Smooth muscle cell (in vitro differentiated cells): ENCODE data around the gene MEGF11. TPM values are rescaled to one million over a fixed set of nuclear protein-coding genes. Genes with fewer than 3 reads are reported as not detected.

ENCODE experiments used
- DNase-seq: peaks from one replicate; lab custom pipeline; 2025; ENCODE audit not compliant: unreplicated experiment; lab: John Stamatoyannopoulos, UW
- H2AFZ ChIP-seq: fragments of 200-600 bp; sonication (generic); 2 replicates; pipeline ENCODE4 v1.6.0; 2016; ENCODE audit warnings: antibody characterized with exemption, low read depth, mild to moderate bottlenecking
- H3F3A ChIP-seq: fragments of 200-600 bp; sonication (generic); 2 replicates; pipeline ENCODE4 v1.6.0; 2017; ENCODE audit warnings: antibody characterized with exemption, low read depth
- H3K27ac ChIP-seq: fragments of 200-600 bp; sonication (generic); 2 replicates; pipeline ENCODE4 v1.5.1; 2016; ENCODE audit warnings: low read depth, mild to moderate bottlenecking
- H3K27me3 ChIP-seq: fragments of 200-600 bp; sonication (generic); 2 replicates; pipeline ENCODE4 v1.6.1; 2016; ENCODE audit warnings: low read depth, mild to moderate bottlenecking
- H3K36me3 ChIP-seq: fragments of 200-600 bp; sonication (generic); 2 replicates; pipeline ENCODE4 v1.5.1; 2016; ENCODE audit warnings: low read depth
- H3K4me1 ChIP-seq: fragments of 200-600 bp; sonication (generic); 2 replicates; pipeline ENCODE4 v1.5.1; 2016; ENCODE audit warnings: low read depth
- H3K4me2 ChIP-seq: fragments of 200-600 bp; sonication (generic); 2 replicates; pipeline ENCODE4 v1.6.0; 2016; ENCODE audit warnings: mild to moderate bottlenecking
- H3K4me3 ChIP-seq: fragments of 200-600 bp; sonication (generic); 2 replicates; pipeline ENCODE4 v1.5.1; 2016; ENCODE audit warnings: mild to moderate bottlenecking
- H3K79me2 ChIP-seq: fragments of 200-600 bp; sonication (generic); 2 replicates; pipeline ENCODE4 v1.6.0; 2016; ENCODE audit warnings: low read depth, mild to moderate bottlenecking
- H3K9ac ChIP-seq: fragments of 200-600 bp; sonication (generic); 2 replicates; pipeline ENCODE4 v1.6.0; 2016; ENCODE audit warnings: low read depth
- H3K9me3 ChIP-seq: fragments of 200-600 bp; sonication (generic); replicated peaks from 2 replicates; pipeline ENCODE4 v1.5.1; 2016; ENCODE audit warnings: low read depth
- H4K20me1 ChIP-seq: fragments of 200-600 bp; sonication (generic); 2 replicates; pipeline ENCODE4 v1.6.0; 2016; ENCODE audit warnings: low read depth
- CTCF ChIP-seq: fragments of 200-600 bp; sonication (generic); IDR thresholded peaks from 2 replicates; pipeline ENCODE4 v1.5.1; 2017; ENCODE audit warnings: borderline replicate concordance, mild to moderate bottlenecking, antibody characterized with exemption; ENCODE audit not compliant: insufficient read depth, poor library complexity, severe bottlenecking
- WGBS: methylation state at CpG from one replicate; pipeline ENCODE4 v1.1.7; 2016; ENCODE audit warnings: low lambda C conversion rate; 5-methylcytosine and 5-hydroxymethylcytosine counted together
- polyA plus RNA-seq: library from polyadenylated mRNA; unstranded; fragments of >200 nt; fragmentation: Nextera tagmentation; extraction: Ambion mirVana; gene quantifications from 2 replicates; pipeline ENCODE4 v1.2.1, GENCODE V29; 2016
- total RNA-seq: library from RNA; depleted of rRNA; stranded (reverse); fragments of >200 nt; gene quantifications from 2 replicates; pipeline ENCODE4 v1.2.3, GENCODE V29; 2014

The MEGF11 gene
- total and polyA plus RNA-seq, 2 experiments from 2014 or later, result 0.08 TPM; not detected in 1

GRCh38 chr15:66014635-66015182 is 238.8 kb downstream of the MEGF11 start:
- Histone ChIP-seq H4K20me1 (no peaks in the 10 kb centered on the region), H3K36me3 (no peaks in the 10 kb centered on the region), H2AFZ (no peak overlapping the region), H3K4me3 (no peak overlapping the region), H3K4me1 (no peaks in the 10 kb centered on the region), H3K79me2 (no peaks in the 10 kb centered on the region), H3K27ac (no peak overlapping the region), H3K9me3 (no peaks in the 10 kb centered on the region), H3F3A (no peaks in the 10 kb centered on the region), H3K9ac (no peak overlapping the region), H3K4me2 (no peak overlapping the region), H3K27me3 (no peaks in the 10 kb centered on the region)
- no peak for DNase-seq
- 90% methylated on average over 8 of the region's 8 CpGs for WGBS
- TF ChIP-seq CTCF, result no peak

- Histone ChIP-seq H3F3A (no peaks in the 10 kb centered on the region), H3K9ac (no peak overlapping the region), H3K9me3 (no peaks in the 10 kb centered on the region), H3K79me2 (no peaks in the 10 kb centered on the region), H3K4me1 (no peaks in the 10 kb centered on the region), H2AFZ (no peak overlapping the region), H4K20me1 (no peaks in the 10 kb centered on the region), H3K36me3 (no peaks in the 10 kb centered on the region), H3K4me2 (no peak overlapping the region), H3K27ac (no peak overlapping the region), H3K4me3 (no peak overlapping the region), H3K27me3 (no peaks in the 10 kb centered on the region)
- no peak for TF ChIP-seq CTCF
- 94% methylated on average over 5 of the region's 5 CpGs for WGBS
- DNase-seq, result no peak
Observed at GRCh38 chr15:66014022-66014421, 239.5 kb downstream of the MEGF11 start.

DNA sequence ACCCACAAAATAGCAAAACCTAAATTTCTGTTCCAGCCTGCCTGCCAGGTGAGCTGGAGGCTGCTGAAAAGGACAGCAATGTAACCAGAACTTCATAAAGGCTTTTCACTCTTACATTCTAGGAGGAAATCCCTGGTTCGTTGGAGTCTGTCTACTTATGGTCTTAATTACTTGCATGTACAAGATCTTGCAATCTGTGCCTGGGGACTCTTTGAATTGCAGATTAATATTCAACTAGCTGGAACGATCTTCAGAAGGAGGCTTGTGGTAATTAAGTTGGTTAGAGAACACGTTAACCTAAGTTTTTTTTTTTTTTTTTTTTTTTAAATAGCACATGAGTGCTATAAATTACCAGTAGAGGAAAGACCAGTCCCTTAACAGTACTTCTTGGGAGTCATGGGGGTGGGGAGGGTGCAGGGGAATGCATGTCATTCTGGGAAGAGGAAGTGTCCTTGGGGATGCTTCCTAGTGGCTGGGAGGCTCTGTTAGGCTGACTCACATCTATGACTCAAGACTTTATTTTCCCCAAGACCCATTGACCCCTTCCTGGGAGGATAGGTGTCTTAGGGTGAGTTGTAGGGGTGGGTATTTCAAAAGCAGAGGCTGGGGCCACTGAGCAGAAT is 244.5 kb downstream of the MEGF11 start:
- no peak for TF ChIP-seq CTCF
- Histone ChIP-seq H3K36me3 (no peaks in the 10 kb centered on the region), H4K20me1 (no peaks in the 10 kb centered on the region), H3F3A (no peaks in the 10 kb centered on the region), H3K79me2 (no peaks in the 10 kb centered on the region), H3K9me3 (no peaks in the 10 kb centered on the region), H3K4me3 (no peak overlapping the region), H3K27me3 (no peaks in the 10 kb centered on the region), H3K4me1 (no peaks in the 10 kb centered on the region), H3K27ac (no peak overlapping the region), H3K9ac (no peak overlapping the region), H2AFZ (no peak overlapping the region), H3K4me2 (no peak overlapping the region)
- 51% methylated on average over 3 of the region's 3 CpGs for WGBS
- no peak for DNase-seq
